Measurements from ENCODE around the gene GIMAP1.
"Not testable (repeated sequence)": the region's sequence is repeated elsewhere in the genome, so short reads cannot be mapped to it uniquely, and the experiment has no call there.

The GIMAP1 gene

DNA sequence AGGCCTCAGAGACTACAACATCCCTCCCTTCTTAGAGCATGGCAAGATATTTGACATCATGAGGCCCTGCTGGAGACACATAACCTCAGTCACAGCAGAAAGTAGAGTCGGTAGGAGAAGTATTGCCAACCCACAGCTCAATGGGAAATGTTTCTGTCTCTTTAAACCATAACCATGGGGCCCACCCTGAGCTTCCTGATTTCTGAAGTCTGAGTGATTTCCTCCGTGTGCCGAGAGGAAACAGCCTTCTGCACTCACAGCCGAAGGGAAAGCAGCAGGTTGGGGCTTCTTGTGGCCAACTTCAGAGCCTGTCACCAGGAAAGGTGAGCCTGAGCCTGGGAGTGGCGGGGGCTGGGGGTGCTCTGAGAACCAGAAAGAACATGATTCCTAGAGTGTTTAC lies at the start of gene GIMAP1:
GIMAP1 (plus strand) TSS at position 246 of the 400 bp plus-strand sequence. CDS start 2,435 bp downstream, outside the sequence.
- in situ Hi-C loops (cut with MboI; ENCODE audit: low sequenced_read_pairs), result no loop called here

DNA sequence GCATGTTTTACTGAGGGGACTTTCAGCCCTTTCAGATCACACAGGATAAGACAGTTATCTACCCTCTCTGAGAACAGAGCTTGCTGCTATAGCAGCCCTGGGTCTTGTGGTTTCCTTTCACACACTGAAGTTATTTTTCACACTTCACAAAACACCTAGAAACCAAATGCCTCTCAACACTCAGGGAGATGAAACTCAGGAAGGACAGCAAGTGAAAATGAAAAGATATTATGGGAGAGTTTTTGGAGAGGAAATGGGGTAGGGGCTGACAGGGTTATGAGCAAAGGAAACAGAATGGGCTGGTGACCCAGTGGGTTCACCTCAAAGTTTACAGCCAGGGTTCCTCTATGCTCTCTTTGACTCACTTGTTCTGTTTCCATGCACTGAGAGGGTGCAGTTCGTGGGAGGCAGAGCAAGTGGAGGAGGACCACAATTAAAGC lies 47.9 kb upstream of the GIMAP1 start:
- in situ Hi-C loops (cut with MboI; ENCODE audit: low sequenced_read_pairs), result no loop called here

DNA sequence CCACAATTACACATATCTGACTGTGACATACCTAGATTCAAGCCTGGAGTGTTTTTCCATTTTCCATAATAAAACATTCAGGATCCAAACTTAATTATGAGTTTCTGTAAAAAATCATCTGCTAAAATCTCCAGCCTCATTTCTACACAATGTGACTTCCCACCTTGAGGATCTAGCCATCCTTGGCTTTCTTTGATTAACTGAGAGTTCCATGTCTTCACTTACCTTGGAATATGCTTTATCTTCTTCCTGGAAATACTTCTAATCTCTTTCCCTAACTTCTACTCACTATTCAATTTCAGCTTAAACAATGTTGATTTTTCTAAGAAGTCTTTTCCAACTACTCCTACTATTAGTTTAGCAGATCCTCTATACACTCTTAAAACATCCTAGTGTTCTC lies 47.4 kb upstream of the GIMAP1 start:
- in situ Hi-C loops (cut with MboI; ENCODE audit: low sequenced_read_pairs), result no loop called here

DNA sequence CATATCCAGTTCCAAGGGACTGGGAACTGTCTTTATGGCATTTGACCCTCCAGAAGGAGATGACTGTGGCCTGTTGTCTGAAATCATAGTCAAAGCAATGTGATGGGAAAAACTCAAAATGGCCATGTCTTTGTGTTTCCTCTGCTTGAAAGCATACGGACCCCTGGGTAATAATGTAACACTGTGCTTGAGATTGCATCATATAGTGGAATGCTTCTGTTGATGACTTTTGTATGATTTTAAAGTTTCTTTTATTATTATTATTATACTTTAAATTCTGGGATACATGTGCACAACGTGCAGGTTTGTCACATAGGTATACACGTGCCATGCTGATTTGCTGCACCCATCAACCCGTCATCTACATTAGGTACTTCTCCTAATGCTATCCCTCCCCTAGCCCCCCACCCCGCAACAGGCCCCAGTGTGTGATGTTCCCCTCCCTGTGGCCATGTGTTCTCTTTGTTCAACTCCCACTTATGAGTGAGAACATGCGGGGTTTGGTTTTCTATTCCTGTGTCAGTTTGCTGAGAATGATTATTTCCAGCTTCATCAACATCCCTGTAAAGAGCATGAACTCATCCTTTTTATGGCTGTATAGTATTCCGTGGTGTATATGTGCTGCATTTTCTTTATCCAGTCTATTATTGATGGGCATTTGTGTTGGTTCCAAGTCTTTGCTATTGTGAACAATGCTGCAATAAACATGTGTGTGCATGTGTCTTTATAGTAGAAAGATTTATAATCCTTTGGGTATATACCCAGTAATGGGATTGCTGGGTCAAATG lies 44.4 kb upstream of the GIMAP1 start:
- in situ Hi-C loops (cut with MboI; ENCODE audit: low sequenced_read_pairs), result not testable (repeated sequence)

DNA sequence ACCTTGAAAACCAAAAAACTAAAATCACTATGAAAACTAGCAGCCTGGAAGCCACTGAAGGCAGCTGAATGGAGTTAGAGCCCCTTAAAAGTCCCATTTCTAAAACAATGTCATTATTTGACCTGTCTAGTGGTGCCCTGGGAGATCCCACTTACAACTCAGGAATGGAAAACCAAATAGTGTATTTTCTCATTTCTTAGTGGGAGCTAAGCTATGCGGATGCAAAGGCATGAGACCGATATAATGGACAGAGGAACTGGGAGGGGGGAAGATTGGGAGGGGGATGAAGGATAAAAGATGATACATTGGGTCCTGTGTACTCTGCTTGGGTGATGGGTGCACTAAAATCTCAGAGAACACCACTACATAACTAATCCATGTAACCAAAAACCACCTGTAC lies 40.7 kb upstream of the GIMAP1 start:
- in situ Hi-C loops (cut with MboI; ENCODE audit: low sequenced_read_pairs), result no loop called here

DNA sequence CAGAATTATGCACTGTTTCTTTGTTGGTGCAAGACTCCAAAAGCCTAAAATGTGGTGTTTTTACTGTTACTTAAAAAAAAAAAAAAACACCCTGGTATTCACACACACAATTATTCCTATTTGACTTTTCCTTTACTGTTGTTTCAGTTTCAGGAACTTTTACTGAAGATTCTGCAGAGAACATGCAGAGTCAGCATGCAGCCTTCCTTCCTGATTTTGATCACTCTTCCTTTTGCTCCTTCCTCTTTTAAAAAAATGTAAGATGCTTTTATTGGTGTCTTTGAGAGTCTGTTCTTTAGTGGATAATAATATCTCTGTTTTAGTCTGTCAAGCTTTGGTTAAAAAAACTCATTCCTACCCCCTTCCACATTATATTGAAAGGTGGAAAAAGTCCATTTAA lies 40.1 kb upstream of the GIMAP1 start:
- in situ Hi-C loops (cut with MboI; ENCODE audit: low sequenced_read_pairs), result not testable (repeated sequence)

DNA sequence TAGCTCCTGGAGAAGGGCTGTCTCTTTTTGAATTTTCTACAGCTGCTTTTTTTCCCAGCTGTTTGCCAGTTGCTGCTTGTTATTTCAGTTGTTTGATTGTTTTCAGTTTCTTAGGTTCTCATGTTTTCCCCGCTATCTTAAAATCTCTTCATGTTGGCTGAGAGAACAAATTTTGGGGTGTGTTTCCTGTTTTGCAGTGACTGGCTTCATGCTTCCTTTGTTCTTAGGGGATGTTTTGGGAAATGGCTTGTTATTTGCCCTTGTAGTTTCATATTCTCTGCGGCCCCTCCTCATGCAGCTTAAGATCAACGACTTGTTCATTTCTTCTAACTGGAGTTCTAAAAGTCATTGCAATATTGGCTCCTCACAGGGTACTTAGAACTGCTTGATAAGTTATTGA lies 39.6 kb upstream of the GIMAP1 start:
- in situ Hi-C loops (cut with MboI; ENCODE audit: low sequenced_read_pairs), result not testable (repeated sequence)

DNA sequence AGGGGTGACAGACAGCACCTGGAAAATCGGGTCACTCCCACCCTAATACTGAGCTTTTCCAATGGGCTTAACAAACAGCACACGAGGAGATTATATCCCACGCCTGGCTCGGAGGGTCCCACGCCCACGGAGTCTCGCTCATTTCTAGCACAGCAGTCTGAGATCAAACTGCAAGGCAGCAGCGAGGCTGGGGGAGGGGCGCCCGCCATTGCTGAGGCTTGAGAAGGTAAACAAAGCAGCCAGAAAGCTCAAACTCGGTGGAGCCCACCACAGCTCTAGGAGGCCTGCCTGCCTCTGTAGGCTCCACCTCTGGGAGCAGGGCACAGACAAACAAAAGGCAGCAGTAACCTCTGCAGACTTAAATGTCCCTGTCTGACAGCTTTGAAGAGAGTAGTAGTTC lies 37.8 kb upstream of the GIMAP1 start:
- in situ Hi-C loops (cut with MboI; ENCODE audit: low sequenced_read_pairs), result not testable (repeated sequence)

DNA sequence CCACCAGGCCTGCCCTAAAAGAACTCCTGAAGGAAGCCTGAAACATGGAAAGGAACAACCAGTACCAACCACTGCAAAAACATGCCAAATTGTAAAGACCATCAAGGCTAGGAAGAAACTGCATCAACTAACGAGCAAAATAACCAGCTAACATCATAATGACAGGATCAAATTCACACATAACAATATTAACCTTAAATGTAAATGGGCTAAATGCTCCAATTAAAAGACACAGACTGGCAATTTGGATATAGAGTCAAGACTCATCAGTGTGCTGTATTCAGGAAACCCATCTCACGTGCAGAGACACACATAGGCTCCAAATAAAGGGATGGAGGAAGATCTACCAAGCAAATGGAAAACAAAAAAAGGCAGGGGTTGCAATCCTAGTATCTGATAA lies 36.0 kb upstream of the GIMAP1 start:
- in situ Hi-C loops (cut with MboI; ENCODE audit: low sequenced_read_pairs), result not testable (repeated sequence)

DNA sequence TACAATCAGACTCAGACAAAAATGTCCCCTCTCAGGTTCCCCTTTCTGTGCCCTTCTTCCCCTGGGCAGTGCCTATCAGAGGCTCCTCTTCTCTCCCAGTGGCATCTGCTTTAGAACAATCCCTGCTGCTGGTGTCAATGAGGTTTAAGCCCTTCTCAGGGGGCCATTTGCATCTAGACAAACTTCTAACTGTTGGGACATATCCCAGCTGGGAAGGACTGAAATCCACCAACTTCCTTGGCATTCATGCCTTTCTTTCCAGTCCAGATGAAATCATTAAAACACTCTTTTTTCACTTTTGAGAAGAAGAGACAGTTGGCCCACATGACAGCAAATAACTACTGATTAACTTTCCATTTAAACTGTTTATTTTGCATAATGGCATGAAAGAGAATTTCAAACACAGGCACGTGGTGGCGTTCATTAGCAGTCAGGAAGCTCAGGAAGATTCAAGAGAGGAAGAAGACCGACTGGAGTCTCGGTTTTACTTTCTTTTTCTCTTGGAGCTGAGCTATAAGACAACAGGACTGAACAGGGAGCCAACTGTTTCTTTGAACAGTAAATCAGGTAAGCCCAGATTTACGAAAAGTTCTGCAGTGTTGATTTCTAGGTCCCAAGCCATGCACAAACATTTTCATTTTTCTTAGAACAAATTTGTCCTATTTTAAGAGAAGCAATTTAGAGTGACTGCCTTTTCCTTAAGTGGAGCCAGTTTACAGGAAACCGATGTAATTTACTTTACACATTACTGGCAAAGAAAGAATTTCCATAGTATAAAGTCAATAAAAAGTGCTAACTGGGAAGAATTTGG lies 31.0 kb upstream of the GIMAP1 start, which contains the start of gene GIMAP2:
GIMAP2 (plus strand) TSS at position 488 of the 811 bp plus-strand sequence. CDS start 1,354 bp downstream, outside the sequence.
- in situ Hi-C loops (cut with MboI; ENCODE audit: low sequenced_read_pairs), result no loop called here

DNA sequence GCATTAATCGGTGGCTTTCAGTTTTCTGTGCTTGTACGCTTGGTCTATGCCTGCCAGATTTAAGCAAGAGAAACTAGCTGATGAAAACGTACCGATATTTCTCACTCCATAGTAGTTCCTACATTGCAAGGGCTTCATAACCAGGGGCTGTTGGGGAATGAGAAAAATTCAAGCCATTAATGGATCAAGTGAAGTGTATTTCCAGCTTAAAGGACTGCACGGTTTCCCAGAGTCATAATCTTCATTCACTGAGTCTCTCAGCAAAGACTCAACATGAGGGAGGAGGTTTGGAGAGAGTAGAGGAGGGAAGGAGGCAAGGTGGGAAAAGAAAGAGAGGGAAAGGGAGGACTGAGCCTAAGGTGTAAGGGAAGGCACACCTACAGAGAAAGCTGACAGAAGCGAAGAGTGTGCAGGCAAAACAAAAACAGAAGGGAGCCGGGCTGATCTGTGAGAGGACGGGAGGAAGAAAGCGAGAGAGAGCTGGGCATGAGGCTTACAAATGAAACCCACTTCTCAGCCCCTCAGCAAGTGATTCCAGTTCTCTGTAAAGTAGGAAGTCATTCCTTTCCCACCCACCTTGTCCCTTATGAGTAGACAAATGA lies 30.3 kb upstream of the GIMAP1 start:
- in situ Hi-C loops (cut with MboI; ENCODE audit: low sequenced_read_pairs), result no loop called here

DNA sequence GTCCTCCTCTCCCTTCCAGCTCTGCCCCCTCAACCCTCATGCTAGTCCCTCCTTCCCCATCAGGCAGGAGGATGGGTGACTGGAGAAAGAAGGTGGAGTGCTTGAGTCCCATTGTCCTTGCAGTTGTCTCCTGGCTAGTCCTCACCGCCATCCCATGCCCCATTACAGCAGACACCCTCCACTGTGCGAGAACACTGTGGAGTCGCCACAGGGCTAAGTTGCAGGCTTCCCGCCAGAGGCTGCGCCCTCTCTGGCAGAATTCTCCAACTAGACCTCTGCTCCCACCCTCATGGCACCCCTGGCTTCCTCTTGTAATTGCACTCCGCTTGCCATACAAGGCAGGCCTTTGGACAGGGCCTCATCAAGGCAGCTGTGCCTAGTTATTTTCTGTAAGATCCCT lies 27.8 kb upstream of the GIMAP1 start:
- in situ Hi-C loops (cut with MboI; ENCODE audit: low sequenced_read_pairs), result no loop called here

DNA sequence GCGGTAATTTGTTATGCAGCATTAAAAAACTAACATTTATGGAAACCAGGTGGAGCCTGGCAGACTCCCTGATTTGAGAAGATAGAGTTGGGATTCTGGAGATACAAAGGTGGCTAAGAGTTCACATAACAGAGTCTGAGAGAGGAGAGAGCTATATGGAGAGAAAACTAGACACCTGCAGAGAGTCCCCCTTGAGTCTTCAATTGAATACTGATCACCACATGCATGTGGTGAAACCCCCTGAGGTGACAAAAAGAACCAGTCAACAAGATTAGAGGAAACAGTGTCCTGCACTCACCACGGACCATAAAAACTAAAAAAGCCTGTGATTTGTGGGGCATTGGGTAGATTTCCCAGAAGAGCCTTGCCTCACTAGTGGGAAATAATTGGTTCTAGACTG lies 20.8 kb upstream of the GIMAP1 start:
- in situ Hi-C loops (cut with MboI; ENCODE audit: low sequenced_read_pairs), result no loop called here

DNA sequence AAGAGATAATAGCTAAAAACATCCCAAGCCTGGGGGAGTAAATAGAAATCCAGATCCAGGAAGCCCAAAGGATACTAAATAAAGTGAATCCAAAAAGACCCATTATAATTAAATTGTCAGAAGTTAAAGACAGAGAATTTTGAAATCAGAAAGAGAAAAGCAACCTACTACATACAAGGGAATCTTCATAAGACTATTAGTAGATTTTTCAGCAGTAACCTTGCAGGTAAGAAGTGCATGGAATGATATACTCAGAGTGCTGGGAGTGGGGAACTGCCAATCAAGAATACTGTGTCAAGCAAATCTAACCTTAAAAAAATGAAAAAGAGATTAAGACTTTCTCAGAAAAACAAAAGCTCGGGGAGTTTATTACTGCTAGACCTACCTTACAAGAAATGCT lies 13.2 kb upstream of the GIMAP1 start:
- in situ Hi-C loops (cut with MboI; ENCODE audit: low sequenced_read_pairs), result no loop called here

DNA sequence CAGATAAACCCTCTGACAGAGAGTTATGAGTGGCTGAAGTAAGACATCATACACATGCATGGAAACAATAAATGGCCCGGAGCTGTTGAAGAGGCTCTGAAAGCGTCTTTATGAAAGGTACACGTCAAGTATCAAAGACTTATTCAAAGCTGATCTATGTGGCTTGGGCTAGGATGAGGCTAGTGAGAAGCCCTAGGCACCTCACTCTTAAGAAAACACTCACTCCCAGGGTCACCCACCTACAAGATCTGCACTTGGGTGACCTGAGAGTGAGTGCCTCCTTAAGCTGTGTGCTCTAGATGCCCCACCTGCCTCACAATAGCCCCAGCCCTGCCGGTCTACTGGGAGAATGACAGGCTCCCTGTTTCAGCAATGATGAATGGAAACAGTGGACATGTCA lies 1.1 kb upstream of the GIMAP1 start:
- in situ Hi-C loops (cut with MboI; ENCODE audit: low sequenced_read_pairs), result no loop called here

DNA sequence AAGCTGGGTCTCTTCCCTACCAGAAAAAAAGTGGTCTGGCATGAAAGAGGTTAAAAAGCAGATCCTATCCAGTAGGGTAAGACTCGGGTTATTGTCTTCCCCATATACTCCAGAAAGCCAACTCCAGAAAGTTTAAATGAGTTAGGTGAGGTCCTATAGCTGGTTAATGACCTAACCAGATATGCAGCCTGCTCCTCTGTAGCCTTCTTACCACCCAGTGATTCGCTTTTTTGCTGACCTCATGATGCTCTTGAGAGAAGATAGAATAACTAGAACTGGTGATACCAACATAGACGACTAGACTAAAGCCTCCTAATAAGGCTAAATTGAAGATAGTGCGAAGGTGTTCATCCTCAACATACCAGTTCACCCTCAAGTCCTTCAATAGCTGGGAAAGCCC lies 675 bp upstream of the GIMAP1 start:
- in situ Hi-C loops (cut with MboI; ENCODE audit: low sequenced_read_pairs), result no loop called here

DNA sequence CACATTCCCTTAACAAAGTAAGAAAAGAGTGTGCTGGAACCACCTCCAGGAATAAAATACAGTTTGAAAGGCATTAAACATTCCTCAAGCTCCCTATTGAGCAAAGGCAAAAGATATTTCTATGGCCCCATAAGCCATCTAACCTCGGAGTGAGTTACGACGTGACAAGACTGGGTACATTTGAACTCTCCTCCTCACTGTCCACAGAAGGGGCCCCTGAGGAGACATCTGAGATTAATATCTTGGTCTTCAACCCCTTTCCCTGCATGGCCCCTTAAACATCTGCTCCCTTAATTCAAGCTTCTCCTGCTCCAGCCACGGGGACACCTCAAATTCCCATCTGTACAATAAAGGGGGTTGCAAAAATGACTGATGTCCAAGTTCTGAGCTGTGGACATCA lies 526 bp downstream of the GIMAP1 start:
- in situ Hi-C loops (cut with MboI; ENCODE audit: low sequenced_read_pairs), result no loop called here

DNA sequence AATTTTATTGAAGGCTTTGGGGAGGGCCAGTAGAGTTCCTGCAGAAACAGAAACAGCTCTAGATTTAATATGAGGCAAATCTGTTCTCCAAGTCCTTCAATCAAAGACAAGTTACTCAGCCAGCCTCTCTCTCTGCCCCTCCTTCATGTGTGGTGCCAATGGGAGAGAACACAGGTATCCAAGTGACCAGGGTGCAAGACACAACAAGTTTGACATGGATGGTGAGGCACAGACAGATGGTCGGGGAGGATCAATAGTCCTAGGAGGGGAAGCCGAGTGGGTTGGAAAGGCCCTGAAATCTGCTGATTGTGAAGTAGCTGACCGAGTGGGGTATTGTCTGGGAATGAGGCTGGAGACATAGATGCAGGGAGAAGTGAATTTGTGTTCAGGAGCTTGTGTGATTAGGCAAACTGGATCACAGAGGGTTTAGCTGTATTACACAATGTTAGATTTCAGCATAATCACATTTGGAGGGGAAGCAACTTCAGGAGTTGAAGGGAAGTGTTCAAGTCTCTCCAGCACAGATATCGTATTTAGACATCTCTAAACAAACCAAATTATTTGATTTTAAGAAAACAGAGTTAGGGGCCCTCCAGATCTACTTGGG lies 1.5 kb downstream of the GIMAP1 start:
- in situ Hi-C loops (cut with MboI; ENCODE audit: low sequenced_read_pairs), result no loop called here

DNA sequence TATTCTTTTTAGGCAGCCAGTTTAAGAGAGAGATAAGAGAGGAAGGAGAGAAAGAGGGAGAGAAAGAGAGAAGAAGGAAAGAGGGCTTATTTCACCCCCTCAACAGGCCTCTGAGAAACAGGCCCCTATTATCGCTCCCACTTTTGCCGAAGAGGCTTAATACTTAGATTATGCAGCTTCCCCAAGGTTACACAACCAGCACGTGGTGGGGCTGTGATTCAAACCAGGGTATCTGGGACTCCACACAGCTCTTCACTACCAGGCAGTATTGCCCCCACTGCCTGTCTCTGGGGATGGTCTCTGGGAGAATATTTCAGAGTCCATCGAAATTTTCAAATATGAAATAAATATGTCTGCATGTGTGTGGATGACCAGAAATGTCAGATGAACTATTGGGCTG lies 3.0 kb downstream of the GIMAP1 start:
- in situ Hi-C loops (cut with MboI; ENCODE audit: low sequenced_read_pairs), result no loop called here

DNA sequence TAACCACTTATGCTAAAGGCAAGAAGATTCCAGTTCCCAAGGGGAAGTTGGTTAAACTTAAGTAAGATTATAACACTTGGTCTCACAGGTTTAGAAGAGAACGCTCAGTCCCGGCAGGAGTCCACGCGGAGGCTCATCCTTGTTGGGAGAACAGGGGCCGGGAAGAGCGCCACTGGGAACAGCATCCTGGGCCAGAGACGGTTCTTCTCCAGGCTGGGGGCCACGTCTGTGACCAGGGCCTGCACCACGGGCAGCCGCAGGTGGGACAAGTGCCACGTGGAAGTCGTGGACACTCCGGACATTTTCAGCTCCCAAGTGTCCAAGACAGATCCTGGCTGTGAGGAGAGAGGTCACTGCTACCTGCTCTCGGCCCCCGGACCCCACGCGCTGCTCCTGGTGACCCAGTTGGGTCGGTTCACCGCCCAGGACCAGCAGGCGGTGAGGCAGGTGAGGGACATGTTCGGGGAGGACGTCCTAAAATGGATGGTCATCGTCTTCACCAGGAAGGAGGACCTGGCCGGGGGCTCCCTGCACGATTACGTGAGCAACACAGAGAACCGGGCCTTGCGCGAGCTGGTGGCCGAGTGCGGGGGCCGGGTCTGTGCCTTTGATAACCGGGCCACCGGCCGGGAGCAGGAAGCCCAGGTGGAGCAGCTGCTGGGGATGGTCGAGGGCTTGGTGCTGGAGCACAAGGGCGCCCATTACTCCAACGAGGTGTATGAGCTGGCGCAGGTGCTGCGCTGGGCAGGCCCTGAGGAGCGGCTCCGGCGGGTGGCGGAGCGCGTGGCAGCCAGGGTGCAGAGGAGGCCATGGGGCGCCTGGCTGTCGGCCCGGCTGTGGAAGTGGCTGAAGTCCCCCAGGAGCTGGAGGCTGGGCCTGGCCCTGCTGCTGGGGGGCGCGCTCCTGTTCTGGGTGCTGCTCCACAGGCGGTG lies 3.8 kb downstream of the GIMAP1 start:
- in situ Hi-C loops (cut with MboI; ENCODE audit: low sequenced_read_pairs), result no loop called here
